Amygdala (tissue), 56 donors: ENCODE results near the gene APOM.

Experiments used
- DNase-seq, 56 donors: peaks; one replicate each; lab custom pipeline; 2025; lab: John Stamatoyannopoulos, UW

The APOM gene

GRCh38 chr6:31630177-31630934 is 25.3 kb upstream of the APOM start:
- DNase-seq = no peak

GRCh38 chr6:31631209-31631608 is 24.5 kb upstream of the APOM start:
- DNase-seq = no peak

DNA sequence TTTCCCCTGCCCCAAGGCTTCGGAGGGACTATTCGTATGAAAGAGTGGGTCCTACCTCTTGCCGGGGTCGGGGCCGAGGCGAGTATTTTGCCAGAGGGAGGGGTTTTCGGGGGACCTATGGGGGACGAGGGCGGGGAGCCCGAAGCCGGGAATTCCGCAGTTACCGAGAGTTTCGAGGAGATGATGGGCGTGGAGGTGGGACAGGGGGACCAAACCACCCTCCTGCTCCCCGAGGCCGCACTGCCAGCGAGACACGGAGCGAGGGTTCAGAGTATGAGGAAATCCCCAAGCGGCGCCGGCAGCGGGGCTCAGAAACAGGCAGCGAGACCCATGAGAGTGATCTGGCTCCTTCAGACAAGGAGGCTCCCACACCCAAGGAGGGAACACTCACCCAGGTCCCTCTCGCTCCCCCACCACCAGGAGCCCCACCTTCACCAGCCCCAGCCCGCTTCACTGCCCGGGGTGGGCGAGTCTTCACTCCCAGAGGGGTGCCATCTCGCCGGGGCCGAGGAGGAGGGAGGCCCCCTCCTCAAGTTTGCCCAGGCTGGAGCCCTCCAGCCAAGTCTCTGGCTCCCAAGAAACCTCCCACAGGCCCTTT is 23.9 kb upstream of the APOM start:
- no peak for DNase-seq

- DNase-seq = no peak
These were observed 23.3 kb upstream of the APOM start for GRCh38 chr6:31632279-31632946.

GRCh38 chr6:31633447-31633846 is 22.2 kb upstream of the APOM start:
- no peak for DNase-seq

DNA sequence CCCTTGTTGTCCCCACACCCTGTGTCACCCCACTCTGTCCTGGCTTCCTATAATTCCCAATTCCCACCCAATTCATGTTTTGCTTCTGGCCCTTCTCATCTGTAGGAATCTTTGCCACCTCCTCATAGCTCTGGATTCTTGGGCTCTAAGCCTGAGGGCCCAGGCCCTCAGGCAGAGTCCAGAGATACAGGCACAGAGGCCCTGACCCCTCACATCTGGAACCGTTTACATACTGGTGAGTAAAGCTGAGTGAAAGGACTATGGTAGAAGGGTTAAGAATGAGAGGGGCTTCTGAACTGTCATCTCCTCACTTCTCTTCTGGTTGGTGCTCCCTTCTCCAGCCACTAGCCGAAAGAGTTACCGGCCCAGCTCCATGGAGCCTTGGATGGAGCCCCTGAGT is 21.6 kb upstream of the APOM start:
- no peak for DNase-seq

GRCh38 chr6:31634969-31635575 is 20.6 kb upstream of the APOM start:
- no peak for DNase-seq

DNA sequence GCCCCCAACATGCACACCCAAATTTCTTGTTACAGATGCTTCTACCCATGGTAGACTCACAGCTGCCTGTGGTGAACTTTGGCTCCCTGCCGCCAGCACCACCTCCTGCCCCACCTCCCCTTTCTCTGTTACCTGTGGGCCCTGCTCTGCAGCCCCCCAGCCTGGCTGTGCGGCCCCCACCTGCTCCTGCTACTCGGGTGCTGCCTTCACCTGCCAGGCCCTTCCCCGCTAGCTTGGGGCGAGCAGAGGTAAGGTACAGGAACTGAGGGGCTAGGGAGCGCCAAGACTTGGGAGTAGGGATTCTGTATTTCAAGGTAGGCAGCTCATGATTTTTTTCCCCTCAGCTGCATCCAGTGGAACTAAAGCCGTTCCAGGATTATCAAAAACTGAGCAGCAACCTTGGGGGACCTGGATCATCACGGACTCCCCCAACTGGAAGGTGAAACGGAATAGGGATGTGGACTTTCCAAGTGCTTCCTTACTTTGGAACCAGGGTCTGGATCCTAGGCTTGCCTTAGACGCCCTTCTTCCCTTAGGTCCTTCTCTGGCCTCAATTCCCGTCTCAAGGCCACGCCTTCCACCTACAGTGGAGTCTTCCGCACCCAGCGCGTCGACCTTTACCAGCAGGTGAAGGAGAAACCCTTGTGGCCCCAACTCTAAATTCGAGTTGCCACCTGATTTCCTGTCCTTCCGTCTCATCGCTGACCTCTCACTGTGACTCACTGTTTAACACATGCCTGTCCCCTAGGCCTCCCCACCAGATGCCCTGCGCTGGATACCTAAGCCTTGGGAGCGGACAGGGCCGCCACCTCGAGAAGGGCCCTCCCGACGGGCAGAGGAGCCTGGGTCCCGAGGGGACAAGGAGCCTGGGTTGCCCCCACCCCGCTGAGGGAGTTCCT is 18.7 kb upstream of the APOM start:
- DNase-seq = no peak

DNA sequence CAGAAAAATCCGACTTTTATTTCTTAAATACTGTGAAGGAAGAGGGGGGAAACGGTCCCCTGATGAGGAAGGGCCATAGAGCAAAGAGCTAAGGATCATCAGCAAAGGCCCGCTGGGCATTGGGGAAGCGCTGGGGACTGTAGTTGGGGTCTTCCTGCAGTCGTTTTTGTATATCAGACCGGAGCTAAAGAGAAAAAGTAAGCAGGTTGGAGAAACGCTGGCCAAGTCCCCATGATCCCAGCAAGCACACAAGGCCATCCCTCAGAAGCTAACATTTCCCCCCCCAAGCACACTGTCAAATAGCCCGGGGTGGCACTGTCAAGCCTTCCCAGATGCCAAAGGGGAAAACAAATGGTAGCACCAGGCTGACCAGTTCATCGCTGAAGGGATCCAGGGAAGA is 16.7 kb upstream of the APOM start:
- DNase-seq = no peak

DNA sequence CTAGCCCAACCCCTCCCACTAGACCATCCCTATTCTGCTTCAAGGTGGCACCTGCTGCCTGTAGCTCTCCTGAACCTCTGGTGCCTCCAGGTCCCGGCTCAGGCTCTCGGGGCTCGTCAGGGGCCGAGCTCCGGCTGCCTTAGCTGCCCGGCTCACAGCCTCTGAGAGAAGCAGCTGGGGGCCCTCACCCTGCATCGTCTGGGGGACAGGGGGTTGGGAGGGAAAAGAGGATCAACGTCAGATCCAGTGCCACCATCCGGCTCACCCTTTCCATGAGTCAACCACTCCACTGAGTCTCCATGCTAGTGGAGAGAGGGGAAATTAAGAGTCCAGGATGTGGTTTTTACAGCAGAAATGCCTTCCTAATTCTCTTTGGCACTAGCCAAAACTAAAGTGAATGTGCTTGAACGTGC is 16.2 kb upstream of the APOM start:
- DNase-seq = no peak

GRCh38 chr6:31640612-31641011 is 15.1 kb upstream of the APOM start:
- DNase-seq = no peak

DNA sequence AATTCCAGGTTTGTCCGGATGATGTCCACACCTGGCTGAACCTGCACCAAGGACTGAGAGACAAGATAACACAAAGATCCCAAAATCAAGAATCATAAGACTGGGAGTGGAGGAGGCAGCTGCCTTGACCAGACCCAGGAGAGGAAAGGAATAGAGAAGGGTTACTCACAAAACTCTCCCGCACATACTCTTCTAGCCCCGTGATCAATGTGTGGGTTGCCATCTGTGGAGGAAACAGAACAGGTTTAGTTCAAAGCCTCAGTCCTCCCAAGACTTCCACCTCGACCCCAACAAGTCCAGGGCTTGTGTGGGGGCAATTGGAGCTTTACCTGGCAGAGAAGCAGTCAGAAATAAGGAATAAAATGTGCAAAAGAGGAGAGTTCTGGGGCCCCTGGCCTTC is 14.3 kb upstream of the APOM start:
- no peak for DNase-seq

- no peak for DNase-seq
These were observed 12.7 kb upstream of the APOM start for GRCh38 chr6:31642798-31643570.

DNA sequence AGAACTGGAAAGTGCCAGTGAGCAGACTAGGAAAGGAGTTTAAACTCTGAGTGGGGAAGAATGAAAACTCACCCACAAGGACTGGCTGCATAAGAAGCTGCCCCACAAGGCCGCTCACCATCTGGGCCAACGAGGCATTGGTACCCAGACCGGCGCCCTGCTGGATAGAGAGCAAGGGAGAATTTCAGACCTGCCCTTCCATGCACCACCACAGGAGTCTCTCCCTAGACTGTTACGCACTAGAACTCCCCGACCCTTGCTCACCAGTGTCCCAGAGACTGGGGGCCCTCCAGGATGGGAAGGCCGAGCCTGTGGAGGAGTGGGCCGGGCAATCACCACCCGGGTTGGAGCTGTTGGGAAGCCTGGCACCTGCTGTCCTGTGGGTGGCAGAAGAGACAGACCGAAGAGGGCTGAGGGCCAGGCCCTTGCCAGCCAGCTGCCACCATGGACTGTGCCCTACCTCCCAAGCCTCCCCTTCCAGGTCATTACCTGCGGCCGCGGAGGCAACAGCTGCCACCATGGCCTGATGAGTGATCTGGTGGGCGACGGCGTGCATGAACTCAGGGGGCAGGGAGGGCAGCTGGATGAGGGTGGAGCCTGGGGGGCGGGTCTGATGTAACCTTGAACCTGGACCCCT is 11.8 kb upstream of the APOM start:
- no peak for DNase-seq

- DNase-seq = no peak
These were observed 10.4 kb upstream of the APOM start for GRCh38 chr6:31645325-31645724.

- DNase-seq = peak in 8 of 56 donors; percentile 38 to 87 (median 73)
These were observed 4.0 kb upstream of the APOM start for GRCh38 chr6:31651602-31652191.

DNA sequence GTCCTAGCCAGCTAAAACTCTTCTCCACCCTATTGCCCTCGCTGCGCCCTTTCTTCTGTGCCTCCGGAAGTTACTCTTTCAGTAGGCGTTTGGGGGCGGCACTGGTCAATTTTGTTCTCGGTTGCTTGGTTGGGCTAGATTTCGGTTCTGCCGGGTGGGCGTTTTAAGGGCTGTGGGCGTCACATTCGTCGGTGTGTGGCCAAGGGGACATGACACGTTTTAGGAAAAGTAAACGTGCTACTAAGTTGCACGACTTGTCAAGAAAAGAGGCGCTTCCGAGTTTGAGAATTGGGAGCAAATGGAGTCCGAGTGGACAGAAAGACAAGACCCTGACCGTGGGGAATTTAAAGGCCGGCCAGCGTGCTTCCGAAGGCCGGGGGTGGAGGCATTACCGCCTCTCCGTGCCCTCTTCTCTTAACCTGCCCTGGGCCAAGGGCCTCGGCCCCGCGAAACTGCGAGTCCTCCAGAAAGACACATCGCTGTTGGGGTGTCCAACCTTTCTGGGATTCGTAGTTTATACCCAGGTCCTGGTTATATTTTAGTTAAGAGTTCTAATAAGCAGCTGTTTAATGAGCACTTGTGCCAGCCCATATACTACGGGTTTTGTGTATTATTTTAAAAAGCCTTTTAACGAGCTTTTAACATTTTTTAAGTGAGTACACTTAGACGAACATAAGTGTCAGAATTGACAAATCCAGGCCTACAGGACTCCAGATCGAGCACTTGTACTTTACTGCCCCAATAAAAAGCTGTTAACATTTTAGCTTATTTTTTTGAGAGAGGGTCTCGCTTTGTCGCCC is 2.6 kb upstream of the APOM start:
- peak in 37 of 56 donors; percentile 68 to 98 (median 87) for DNase-seq
